Endothelial cell of umbilical vein (primary cell): Measurements from ENCODE around the gene NCK2. TPM values are rescaled to one million over a fixed set of nuclear protein-coding genes. Genes with fewer than 3 reads are reported as not detected.

Experiments used
- BruUV-seq: library from RNA; stranded (reverse); fragments of 400-500 nt; replicated peaks from 2 replicates; lab custom pipeline; 2021; lab: Mats Ljungman, UMichigan
- CTCF ChIA-PET: fragments of 300-600, 350-600 bp; sonication (Branson Sonifier 250); formaldehyde crosslinking; loops from one replicate; lab custom pipeline; 2021; ENCODE audit warnings: antibody characterized with exemption, inconsistent platforms; lab: Charles Lee
- POLR2A ChIA-PET: fragments of 300-600, 350-600 bp; sonication (Branson Sonifier 250); formaldehyde crosslinking; loops from one replicate; lab custom pipeline; 2021; ENCODE audit warnings: antibody characterized with exemption, inconsistent platforms; lab: Charles Lee
- DNase-seq: peaks from one replicate; pipeline ENCODE4 v3.0.0-alpha.2; 2011; ENCODE audit warnings: low read depth, low spot score
- FAIRE-seq: peaks from 2 replicates; lab custom pipeline; 2011; peaks lifted over from hg19 to GRCh38; lab: Jason Lieb, UNC
- H2AFZ ChIP-seq: 2 replicates; pipeline ENCODE4 v1.6.0; 2012; ENCODE audit warnings: low read depth, low read length, control low read depth, inconsistent platforms
- H3K27ac ChIP-seq: 2 replicates; pipeline ENCODE4 v1.5.1; 2011; ENCODE audit warnings: low read depth, mild to moderate bottlenecking, control low read depth, low read length, moderate library complexity; ENCODE audit not compliant: insufficient read depth
- H3K27me3 ChIP-seq, 2 experiments: 2 replicates each; pipeline versions ENCODE4 v1.6.0 to v1.6.1; 2011; ENCODE audit warnings: low read length in 2 of 2, mixed read lengths in 1 of 2; ENCODE audit not compliant: control insufficient read depth in 2 of 2, insufficient read depth in 2 of 2
- H3K36me3 ChIP-seq, 2 experiments: 2 replicates in 1 of 2; 3 replicates in 1 of 2; pipeline ENCODE4 v1.5.1; 2011; ENCODE audit warnings: low read length in 2 of 2, mild to moderate bottlenecking in 1 of 2, moderate library complexity in 1 of 2; ENCODE audit not compliant: control insufficient read depth in 2 of 2, insufficient read depth in 2 of 2; ENCODE audit errors: extremely low read depth in 1 of 2
- H3K4me1 ChIP-seq: 3 replicates; pipeline ENCODE4 v1.5.1; 2011; ENCODE audit warnings: mild to moderate bottlenecking, low read length; ENCODE audit not compliant: control insufficient read depth, insufficient read depth; ENCODE audit errors: extremely low read depth
- H3K4me2 ChIP-seq: 2 replicates; pipeline ENCODE4 v1.6.1; 2011; ENCODE audit warnings: low read length, control low read depth, mixed read lengths; ENCODE audit not compliant: insufficient read depth
- H3K4me3 ChIP-seq, 3 experiments: fragments of 200-600 bp in 1 of 3; sonication (generic), shearing (Covaris generic) in 1 of 3; replicated peaks in 1 of 3; 2 replicates each; pipeline ENCODE4 v1.5.1; 2011 to 2016; ENCODE audit warnings: control low read depth in 3 of 3, low read length in 3 of 3, mild to moderate bottlenecking in 2 of 3, inconsistent platforms in 1 of 3, low read depth in 1 of 3, moderate library complexity in 1 of 3; ENCODE audit not compliant: insufficient read depth in 1 of 3
- H3K79me2 ChIP-seq: 2 replicates; pipeline ENCODE4 v1.6.0; 2012; ENCODE audit warnings: low read length, inconsistent platforms; ENCODE audit not compliant: control insufficient read depth, insufficient read depth
- H3K9ac ChIP-seq: replicated peaks from 2 replicates; pipeline ENCODE3; 2011; ENCODE audit warnings: low read length, control low read depth; ENCODE audit not compliant: insufficient read depth; ENCODE audit errors: extremely low read depth
- H3K9me1 ChIP-seq: replicated peaks from 3 replicates; pipeline ENCODE4 v1.6.0; 2011; ENCODE audit warnings: mild to moderate bottlenecking, low read length; ENCODE audit not compliant: control insufficient read depth, insufficient read depth; ENCODE audit errors: extremely low read depth
- H3K9me3 ChIP-seq: replicated peaks from 2 replicates; pipeline ENCODE4 v1.5.1; 2012; ENCODE audit warnings: low read length, inconsistent platforms; ENCODE audit not compliant: control insufficient read depth, insufficient read depth
- H4K20me1 ChIP-seq: replicated peaks from 2 replicates; pipeline ENCODE3; 2011; ENCODE audit warnings: mild to moderate bottlenecking, low read length; ENCODE audit not compliant: control insufficient read depth, insufficient read depth; ENCODE audit errors: extremely low read depth
- CTCF ChIP-seq, 2 donors: IDR thresholded peaks; 1 replicate in 1 of 2; 2 replicates in 1 of 2; pipeline ENCODE4 v1.5.1; 2011; ENCODE audit warnings: low read length in 2 of 2, mild to moderate bottlenecking in 2 of 2, moderate library complexity in 2 of 2, control low read depth in 1 of 2, inconsistent platforms in 1 of 2, low read depth in 1 of 2; ENCODE audit not compliant: insufficient read depth in 1 of 2; ENCODE audit errors: extremely low read depth in 1 of 2
- EZH2 ChIP-seq: IDR thresholded peaks from 2 replicates; pipeline ENCODE4 v1.6.1; 2012; ENCODE audit warnings: borderline replicate concordance, low read depth, mild to moderate bottlenecking, moderate library complexity, low read length, inconsistent platforms; ENCODE audit not compliant: severe bottlenecking
- FOS ChIP-seq: IDR thresholded peaks from 2 replicates; pipeline ENCODE4 v1.6.1; 2011; ENCODE audit warnings: mild to moderate bottlenecking, low read length, moderate library complexity, borderline replicate concordance; ENCODE audit not compliant: insufficient read depth
- GATA2 ChIP-seq: IDR thresholded peaks from 2 replicates; pipeline ENCODE4 v1.7.0; 2011; ENCODE audit warnings: low read depth, mild to moderate bottlenecking, moderate library complexity, mixed read lengths, low read length; ENCODE audit not compliant: insufficient read length, insufficient read depth
- JUN ChIP-seq: IDR thresholded peaks from 2 replicates; pipeline ENCODE4 v1.6.1; 2011; ENCODE audit warnings: borderline replicate concordance, low read depth; ENCODE audit not compliant: insufficient read length, insufficient read depth
- MAX ChIP-seq: IDR thresholded peaks from 2 replicates; pipeline ENCODE4 v1.6.1; 2011; ENCODE audit not compliant: insufficient read depth, insufficient read length
- MYC ChIP-seq: IDR thresholded peaks from one replicate; pipeline ENCODE4 v1.6.1; 2011; ENCODE audit warnings: mild to moderate bottlenecking, low read depth, low read length
- POLR2A ChIP-seq: IDR thresholded peaks from 2 replicates; pipeline ENCODE4 v1.6.1; 2012; ENCODE audit warnings: low read depth, mild to moderate bottlenecking, control low read depth, low read length
- POLR2AphosphoS5 ChIP-seq: IDR thresholded peaks from 2 replicates; pipeline ENCODE4 v1.6.1; 2012; ENCODE audit warnings: low read depth, mild to moderate bottlenecking, control low read depth, low read length, moderate library complexity; ENCODE audit not compliant: insufficient read depth
- dilution Hi-C: fragments of 300-500 bp; cut with MboI; formaldehyde crosslinking; loops from one replicate; pipeline ENCODE4 v1.15.0; 2019; ENCODE audit warnings: low sequenced_read_pairs; ENCODE audit not compliant: extremely low pct_ligation_motif_present
- intact Hi-C: fragments of 100-400 bp; cut with micrococcal nuclease; formaldehyde crosslinking; loops from one replicate; pipeline ENCODE4 v1.10.0; 2022
- polyA plus RNA-seq, 4 experiments: library from polyadenylated mRNA; depleted of rRNA in 3 of 4; stranded (reverse) in 3 of 4; unstranded in 1 of 4; fragments of >200 nt; gene quantifications; 2 replicates each; pipeline versions ENCODE4 v1.2.1 to v1.2.3, GENCODE V29; 2011 to 2012; ENCODE audit warnings: missing spikeins in 1 of 4
- total RNA-seq: library from RNA; stranded (reverse); gene quantifications from 2 replicates; pipeline ENCODE4 v1.2.3, GENCODE V29; 2021

The NCK2 gene
- total and polyA plus RNA-seq, 2 donors (not counting 3 experiments of a cell fraction or from before 2014, with no cell fraction given): 23.8 to 39.1 TPM

- H3K9me1 ChIP-seq: no peaks in the 10 kb centered on the region
- H3K9ac ChIP-seq: no peak overlapping the region
- H2AFZ ChIP-seq: no peak overlapping the region
- dilution Hi-C loops (no loop called here), intact Hi-C loops (no loop called here)
- no peaks in the 10 kb centered on the region for H3K27me3 ChIP-seq
- no peaks in the 10 kb centered on the region for H3K79me2 ChIP-seq
- no peaks in the 10 kb centered on the region for H3K36me3 ChIP-seq
- peaks cover 3% of the 10 kb centered on the region for H4K20me1 ChIP-seq
- H3K4me3 ChIP-seq: no peak overlapping the region
- FAIRE-seq: no peak
- H3K4me1 ChIP-seq: no peaks in the 10 kb centered on the region
- CTCF ChIA-PET: interaction anchor here (1.2 kb wide), 1 partner anchor 9 kb away, joined by 3 read pairs; no protein-coding TSS in a partner anchor
- H3K27ac ChIP-seq: no peak overlapping the region
- TF ChIP-seq CTCF (IDR thresholded peaks at IDR 0.05; ENCODE audit: extremely low read depth in 1 of 2, insufficient read depth in 1 of 2, low read depth in 1 of 2, low read length in 2 of 2) (no peak), JUN (no peak), EZH2 (no peak)
- H3K4me2 ChIP-seq: no peak overlapping the region
- POLR2A ChIA-PET: no interaction called here
- no TSS peak for BruUV-seq
- DNase-seq: no peak
- H3K9me3 ChIP-seq: no peaks in the 10 kb centered on the region
Measured at GRCh38 chr2:105875241-105875640, 130.5 kb downstream of the NCK2 start.

- no peaks in the 10 kb centered on the region for H3K27me3 ChIP-seq
- no peak overlapping the region for H3K27ac ChIP-seq
- BruUV-seq: no TSS peak
- POLR2A ChIA-PET: no interaction called here
- dilution Hi-C loops (no loop called here), intact Hi-C loops (no loop called here)
- H3K4me2 ChIP-seq: no peak overlapping the region
- DNase-seq (no peak), FAIRE-seq (no peak)
- peaks cover 3% of the 10 kb centered on the region for H4K20me1 ChIP-seq
- TF ChIP-seq POLR2A (no peak), EZH2 (no peak), CTCF (IDR thresholded peaks at IDR 0.05; ENCODE audit: extremely low read depth in 1 of 2, insufficient read depth in 1 of 2, low read depth in 1 of 2, low read length in 2 of 2) (no peak), GATA2 (no peak), MYC (no peak), FOS (no peak), MAX (no peak), POLR2AphosphoS5 (no peak), JUN (no peak)
- H3K4me3 ChIP-seq: no peak overlapping the region
- H3K4me1 ChIP-seq: no peaks in the 10 kb centered on the region
- no peaks in the 10 kb centered on the region for H3K9me3 ChIP-seq
- H3K9me1 ChIP-seq: no peaks in the 10 kb centered on the region
- no peak overlapping the region for H3K9ac ChIP-seq
- H2AFZ ChIP-seq: no peak overlapping the region
- H3K79me2 ChIP-seq: no peaks in the 10 kb centered on the region
- no peaks in the 10 kb centered on the region for H3K36me3 ChIP-seq
- CTCF ChIA-PET: no interaction called here
Measured at GRCh38 chr2:105876191-105876590, 131.5 kb downstream of the NCK2 start.
